Transverse colon (tissue), 4 donors: Measurements from ENCODE around the gene SPPL2C. TPM values are rescaled to one million over a fixed set of nuclear protein-coding genes. Genes with fewer than 3 reads are reported as not detected.

Source experiments
- DNase-seq: peaks from one replicate; pipeline ENCODE4 v3.0.0-alpha.2; 2019
- H3K27ac ChIP-seq, 4 donors: fragments of 200-600 bp; sonication (generic); 2 replicates each; pipeline ENCODE4 v1.5.1; 2016 to 2018; ENCODE audit warnings: inconsistent platforms in 4 of 4
- H3K27me3 ChIP-seq: fragments of 200-600 bp; sonication (generic); 2 replicates; pipeline ENCODE4 v1.5.1; 2017; ENCODE audit warnings: inconsistent platforms
- H3K36me3 ChIP-seq, 4 donors: fragments of 200-600 bp; sonication (generic); 2 replicates each; pipeline ENCODE4 v1.5.1; 2017 to 2019; ENCODE audit warnings: inconsistent platforms in 4 of 4
- H3K4me1 ChIP-seq, 4 donors: fragments of 200-600 bp; sonication (generic); 2 replicates each; pipeline ENCODE4 v1.5.1; 2017 to 2020; ENCODE audit warnings: inconsistent platforms in 4 of 4
- H3K4me3 ChIP-seq, 4 donors: fragments of 200-600 bp; sonication (generic); 1 replicate in 1 of 4; 2 replicates in 3 of 4; pipeline versions ENCODE4 v1.5.1 to v1.6.1; 2017 to 2019; ENCODE audit warnings: inconsistent platforms in 4 of 4
- H3K9me3 ChIP-seq, 2 donors: fragments of 200-600 bp; sonication (generic); 2 replicates each; pipeline ENCODE4 v1.5.1; 2017 to 2019; ENCODE audit warnings: inconsistent platforms in 2 of 2
- EP300 ChIP-seq: sonication (generic); formaldehyde crosslinking; IDR thresholded peaks from one replicate; pipeline ENCODE4 v1.6.1; 2017; ENCODE audit warnings: antibody characterized with exemption, low read depth
- POLR2A ChIP-seq: fragments of 450-650 bp; IDR thresholded peaks from one replicate; pipeline ENCODE4 v1.6.1; 2016; ENCODE audit warnings: antibody characterized with exemption, mild to moderate bottlenecking, moderate library complexity
- POLR2AphosphoS5 ChIP-seq, 3 donors: sonication (generic); formaldehyde crosslinking; IDR thresholded peaks; one replicate each; pipeline ENCODE4 v1.6.1; 2016; ENCODE audit warnings: antibody characterized with exemption in 3 of 3
- WGBS, 2 donors: methylation state at CpG; one replicate each; pipeline ENCODE4 v1.1.5; 2018; ENCODE audit warnings: low coverage in 1 of 2; 5-methylcytosine and 5-hydroxymethylcytosine counted together
- in situ Hi-C, 4 donors: fragments of 200-750 bp; cut with MboI; loops; one replicate each; pipeline versions ENCODE4 v1.15.0 to v1.15.1; 2017; ENCODE audit warnings: low sequenced_read_pairs in 3 of 4, low pct_ligation_motif_present in 1 of 4, low pct_unique_long_range_greater_than_20kb in 1 of 4
- intact Hi-C: fragments of 100-400 bp; cut with DNase I; formaldehyde crosslinking; loops from one replicate; pipeline ENCODE4 v1.15.1; 2023; ENCODE audit warnings: low total_unique reads
- total RNA-seq, 4 donors: library from RNA; depleted of rRNA; stranded (reverse); fragments of >200 nt; gene quantifications; one replicate each; pipeline ENCODE4 v1.1.0, GENCODE V29; 2016
- TF ChIP-seq, protein P1 (sequence below), 5 experiments: fragments of 200-600 bp in 3 of 5; fragments of 450-650 bp in 2 of 5; sonication (generic) in 3 of 5; IDR thresholded peaks; 1 replicate in 2 of 5; 2 replicates in 3 of 5; pipeline ENCODE4 v1.5.1; 2016 to 2017; ENCODE audit warnings: antibody characterized with exemption in 5 of 5, inconsistent platforms in 3 of 5, mild to moderate bottlenecking in 2 of 5, moderate library complexity in 1 of 5

The SPPL2C gene
- total RNA-seq, 4 donors from 2014 or later = not detected

DNA sequence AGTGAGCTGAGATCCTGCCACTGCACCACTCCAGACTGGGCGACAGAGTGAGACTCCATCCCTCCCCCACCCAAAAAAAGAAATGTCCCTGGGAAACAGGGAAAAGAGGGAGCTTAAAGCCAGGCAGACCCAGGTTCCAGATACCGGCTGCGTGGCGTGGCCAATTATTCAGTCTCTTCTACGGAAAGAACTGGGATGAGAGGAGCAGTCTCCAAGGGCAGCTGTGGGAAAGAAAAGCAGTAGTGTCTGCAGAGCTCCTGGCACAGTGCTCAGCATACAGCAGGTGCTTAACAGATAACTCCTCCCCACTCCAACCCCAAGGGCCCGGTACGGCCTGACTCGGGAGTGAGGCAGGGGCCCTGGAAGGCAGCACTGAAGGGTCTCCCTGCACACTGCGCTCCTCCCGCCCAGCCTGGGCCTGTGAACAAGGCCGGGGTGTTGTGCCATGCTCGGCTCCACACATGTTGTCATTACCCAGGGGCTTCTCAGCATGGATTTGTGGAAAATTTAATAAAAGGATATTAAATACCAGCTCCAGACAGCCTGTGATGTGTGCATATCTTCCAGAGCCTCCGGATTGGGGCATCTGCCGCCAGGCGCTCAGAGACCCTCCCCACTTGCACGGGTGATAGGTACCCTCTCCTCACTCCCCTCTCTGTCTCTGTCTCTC lies 17.6 kb upstream of the SPPL2C start:
- Histone ChIP-seq H3K9me3 (no peaks in the 10 kb centered on the region), H3K27me3 (peaks cover 5% of the 10 kb centered on the region), H3K27ac (no peak overlapping the region), H3K4me3 (no peak overlapping the region), H3K4me1 (no peaks in the 10 kb centered on the region), H3K36me3 (no peaks in the 10 kb centered on the region)
- WGBS, 2 donors = 78% methylated on average over 16 of the region's 16 CpGs; no CpG with 5 or more reads in 1 of the 2 donors
- intact Hi-C loops = no loop called here
- TF ChIP-seq, protein P1, sequence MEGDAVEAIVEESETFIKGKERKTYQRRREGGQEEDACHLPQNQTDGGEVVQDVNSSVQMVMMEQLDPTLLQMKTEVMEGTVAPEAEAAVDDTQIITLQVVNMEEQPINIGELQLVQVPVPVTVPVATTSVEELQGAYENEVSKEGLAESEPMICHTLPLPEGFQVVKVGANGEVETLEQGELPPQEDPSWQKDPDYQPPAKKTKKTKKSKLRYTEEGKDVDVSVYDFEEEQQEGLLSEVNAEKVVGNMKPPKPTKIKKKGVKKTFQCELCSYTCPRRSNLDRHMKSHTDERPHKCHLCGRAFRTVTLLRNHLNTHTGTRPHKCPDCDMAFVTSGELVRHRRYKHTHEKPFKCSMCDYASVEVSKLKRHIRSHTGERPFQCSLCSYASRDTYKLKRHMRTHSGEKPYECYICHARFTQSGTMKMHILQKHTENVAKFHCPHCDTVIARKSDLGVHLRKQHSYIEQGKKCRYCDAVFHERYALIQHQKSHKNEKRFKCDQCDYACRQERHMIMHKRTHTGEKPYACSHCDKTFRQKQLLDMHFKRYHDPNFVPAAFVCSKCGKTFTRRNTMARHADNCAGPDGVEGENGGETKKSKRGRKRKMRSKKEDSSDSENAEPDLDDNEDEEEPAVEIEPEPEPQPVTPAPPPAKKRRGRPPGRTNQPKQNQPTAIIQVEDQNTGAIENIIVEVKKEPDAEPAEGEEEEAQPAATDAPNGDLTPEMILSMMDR (IDR thresholded peaks at IDR 0.05) = no peak
- TF ChIP-seq POLR2AphosphoS5 (IDR thresholded peaks at IDR 0.05) (no peak), EP300 (no peak), POLR2A (no peak)
- no peak for DNase-seq
- in situ Hi-C loops = loop anchor here in 2 of 4 donors (5.0 to 10.0 kb wide), 2 partner anchors 185 to 192 kb away; no protein-coding TSS in a partner anchor

DNA sequence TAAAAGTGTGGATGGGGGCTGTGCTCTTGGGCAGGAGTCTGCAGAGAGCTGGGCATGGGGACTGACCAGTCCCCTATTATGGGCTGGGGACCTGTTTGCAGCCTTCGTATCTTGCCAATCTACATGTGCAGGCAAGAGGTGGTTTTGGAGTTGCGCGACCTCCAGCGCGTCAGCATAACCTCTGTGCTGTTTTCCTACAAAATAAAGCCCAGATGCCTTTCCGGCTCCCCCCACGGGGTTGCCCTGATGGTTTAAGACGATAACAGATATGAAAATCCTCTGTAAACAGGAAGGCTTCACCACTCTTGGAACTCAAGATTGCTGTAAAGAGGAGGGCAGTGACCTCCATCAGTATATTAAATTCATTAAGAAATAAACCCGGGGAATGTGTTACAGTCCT lies 16.5 kb upstream of the SPPL2C start:
- no peaks in the 10 kb centered on the region for H3K9me3 ChIP-seq
- no peak overlapping the region for H3K27ac ChIP-seq
- no peaks in the 10 kb centered on the region for H3K36me3 ChIP-seq
- H3K27me3 ChIP-seq = peaks cover 5% of the 10 kb centered on the region
- intact Hi-C loops (no loop called here), in situ Hi-C loops (loop anchor here in 2 of 4 donors (5.0 to 10.0 kb wide), 2 partner anchors 186 to 193 kb away; no protein-coding TSS in a partner anchor)
- no peak for TF ChIP-seq POLR2AphosphoS5 (IDR thresholded peaks at IDR 0.05)
- TF ChIP-seq, protein P1 (IDR thresholded peaks at IDR 0.05) = no peak
- TF ChIP-seq EP300 = no peak
- no peak for TF ChIP-seq POLR2A
- 20 to 76% methylated on average over 1 to 9 of the region's 9 CpGs for WGBS, 2 donors
- no peak for DNase-seq
- no peaks in the 10 kb centered on the region for H3K4me1 ChIP-seq
- no peak overlapping the region for H3K4me3 ChIP-seq

DNA sequence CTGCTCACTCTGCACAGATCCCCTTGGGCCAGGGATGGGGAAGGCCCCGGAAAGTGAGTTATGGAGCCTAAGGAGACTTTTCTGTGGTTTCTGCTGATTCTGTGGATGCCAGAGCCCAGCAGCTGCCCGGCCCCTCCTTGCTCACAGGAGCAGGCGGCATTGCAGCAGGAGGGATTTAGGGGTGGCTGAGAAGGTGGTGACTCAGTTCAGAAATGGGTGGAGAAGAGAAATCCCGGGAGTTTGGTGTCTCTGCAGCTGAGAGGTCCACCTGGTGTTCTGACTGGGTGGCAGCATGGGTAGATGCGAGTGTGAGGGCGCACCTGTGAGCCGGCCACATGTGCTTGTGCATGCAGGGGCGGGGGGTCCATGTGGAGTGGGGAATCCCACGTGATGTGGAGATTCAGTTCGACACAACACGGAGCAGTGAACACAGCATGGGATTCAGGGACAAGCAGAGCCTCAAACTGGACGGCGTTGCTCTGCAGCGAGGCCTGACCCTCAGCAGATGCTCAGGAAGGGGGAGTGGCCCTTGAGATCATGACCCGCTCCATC lies 16.0 kb upstream of the SPPL2C start:
- H3K9me3 ChIP-seq = no peaks in the 10 kb centered on the region
- H3K36me3 ChIP-seq = no peaks in the 10 kb centered on the region
- TF ChIP-seq POLR2A = no peak
- no peak for TF ChIP-seq EP300
- TF ChIP-seq POLR2AphosphoS5 (IDR thresholded peaks at IDR 0.05) = no peak
- TF ChIP-seq, protein P1 (IDR thresholded peaks at IDR 0.05) = no peak
- in situ Hi-C loops = loop anchor here in 2 of 4 donors (5.0 to 10.0 kb wide), 2 partner anchors 186 to 194 kb away; no protein-coding TSS in a partner anchor
- 60 to 68% methylated on average over 1 to 15 of the region's 15 CpGs for WGBS, 2 donors
- DNase-seq = no peak
- H3K4me3 ChIP-seq = no peak overlapping the region
- no peaks in the 10 kb centered on the region for H3K4me1 ChIP-seq
- no peak overlapping the region for H3K27ac ChIP-seq
- intact Hi-C loops = no loop called here
- H3K27me3 ChIP-seq = peaks cover 5% of the 10 kb centered on the region

DNA sequence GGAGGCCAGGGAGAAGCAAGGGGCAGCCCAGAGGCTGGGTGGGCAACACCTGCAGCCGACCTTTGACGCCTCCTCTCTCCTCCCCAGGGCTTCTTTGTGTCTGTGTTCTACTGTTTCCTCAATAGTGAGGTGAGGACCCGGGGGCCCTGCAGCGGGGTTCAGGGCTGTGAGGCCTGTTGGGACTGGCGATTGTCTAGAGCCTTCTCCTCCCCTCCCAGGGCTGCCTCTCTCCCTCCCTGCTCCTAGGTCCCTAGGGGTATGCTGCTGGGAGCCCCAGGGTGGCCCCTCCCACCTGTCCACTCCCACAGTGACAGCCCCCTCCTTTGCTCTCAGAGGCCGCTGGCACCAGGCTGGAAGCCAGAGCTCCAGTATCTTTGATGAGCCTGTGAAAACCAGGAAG lies 10.8 kb upstream of the SPPL2C start:
- intact Hi-C loops (no loop called here), in situ Hi-C loops (loop anchor here in 2 of 4 donors (5.0 kb wide), 1 partner anchor 192 kb away; no protein-coding TSS in a partner anchor)
- Histone ChIP-seq H3K27ac (no peak overlapping the region), H3K9me3 (no peaks in the 10 kb centered on the region), H3K36me3 (no peaks in the 10 kb centered on the region), H3K4me3 (no peak overlapping the region), H3K27me3 (no peaks in the 10 kb centered on the region), H3K4me1 (no peaks in the 10 kb centered on the region)
- DNase-seq = no peak
- TF ChIP-seq EP300 (no peak), POLR2AphosphoS5 (IDR thresholded peaks at IDR 0.05) (no peak), POLR2A (no peak)
- TF ChIP-seq, protein P1 (IDR thresholded peaks at IDR 0.05) = no peak
- WGBS, 2 donors = 33% methylated on average over 4 of the region's 6 CpGs; no CpG with 5 or more reads in 1 of the 2 donors
